SHP77 treated with DMSO at 0.1 percent for 48 hours (cell line): Measurements from ENCODE around the gene FAM118A.
A peak's percentile ranks its signal among the peaks of the same experiment; 100 is the strongest.
"Not testable (repeated sequence)": the region's sequence is repeated elsewhere in the genome, so short reads cannot be mapped to it uniquely, and the experiment has no call there.

Experiments
- DNase-seq: peaks from one replicate; lab custom pipeline; 2025; lab: John Stamatoyannopoulos, UW

The FAM118A gene

DNA sequence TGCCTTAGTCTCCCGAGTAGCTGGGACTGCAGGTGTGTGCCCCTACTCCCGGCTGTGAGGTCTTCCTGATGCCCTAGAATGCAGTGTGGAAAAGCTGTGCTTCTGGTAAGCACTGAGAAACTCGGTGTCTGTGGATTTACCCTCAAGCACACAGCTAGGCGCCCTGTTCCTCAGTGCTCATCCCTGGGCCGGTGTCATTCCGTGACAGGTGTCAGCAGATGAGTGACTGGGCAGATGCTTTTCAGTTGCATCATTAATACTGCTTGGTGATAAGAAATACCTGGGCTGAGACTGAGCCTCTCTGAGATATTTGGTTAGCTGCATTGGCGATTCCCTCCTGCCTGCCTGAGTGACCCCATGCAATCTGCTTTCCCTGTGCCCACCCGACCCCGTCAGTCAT lies 21.8 kb downstream of the FAM118A start:
- DNase-seq, result no peak

DNA sequence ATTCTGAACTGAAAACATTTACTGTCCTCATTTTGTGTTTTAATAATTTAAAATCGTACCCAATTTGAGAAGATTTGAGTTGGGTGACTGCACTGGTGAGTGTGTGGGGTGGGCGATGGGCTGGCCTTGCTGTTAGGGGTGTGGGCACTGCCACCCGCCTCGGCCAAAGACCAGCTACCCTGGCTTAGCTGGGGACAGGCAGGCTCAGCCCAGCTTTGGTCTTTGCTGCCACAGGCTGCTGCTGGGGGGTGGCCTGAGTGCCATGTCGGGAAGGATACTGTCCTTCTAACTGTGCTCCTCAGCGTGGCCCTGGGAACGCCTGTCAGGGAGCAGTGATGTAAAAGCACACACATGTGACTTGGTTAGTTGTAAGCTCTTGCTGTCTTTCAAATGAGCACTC lies 22.3 kb downstream of the FAM118A start:
- no peak for DNase-seq

DNA sequence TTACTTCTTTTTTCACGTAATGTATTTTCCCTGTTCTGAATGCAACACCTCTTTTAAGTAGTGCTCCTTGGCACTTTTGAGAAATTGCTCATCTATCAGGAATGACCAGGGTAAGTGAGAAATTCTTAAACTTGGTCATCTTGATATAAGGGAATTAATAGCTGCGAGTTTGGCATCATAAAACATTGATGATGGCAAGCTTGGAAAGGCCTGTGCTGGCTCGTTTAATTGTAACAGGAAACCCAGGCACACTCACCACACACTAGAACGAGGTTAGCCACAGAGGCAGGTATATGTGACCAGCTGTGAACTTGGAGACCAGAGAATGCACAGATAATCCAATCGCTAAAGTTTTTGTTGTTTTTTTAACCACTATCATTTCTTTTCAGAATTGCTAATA lies 24.3 kb downstream of the FAM118A start:
- DNase-seq, result no peak

DNA sequence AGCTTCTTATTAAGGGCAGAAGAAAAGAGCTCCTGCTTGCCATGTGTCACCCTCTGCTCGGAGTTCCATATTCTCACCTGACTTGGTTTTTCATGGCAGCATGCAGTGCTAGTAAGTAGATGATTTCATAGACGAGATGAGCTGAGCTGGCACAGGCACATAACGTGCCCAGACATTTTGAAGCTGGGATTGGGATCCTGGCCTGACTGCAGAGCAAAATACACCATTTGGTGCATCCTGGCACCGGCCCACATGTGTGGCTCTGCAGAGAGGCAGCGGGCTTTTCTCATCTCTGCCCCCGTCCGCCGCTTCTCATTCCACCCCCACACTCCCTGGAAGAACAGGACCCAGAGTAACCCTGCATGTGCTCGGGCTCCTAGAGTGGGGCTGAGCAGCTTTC lies 24.8 kb downstream of the FAM118A start:
- DNase-seq, result no peak

DNA sequence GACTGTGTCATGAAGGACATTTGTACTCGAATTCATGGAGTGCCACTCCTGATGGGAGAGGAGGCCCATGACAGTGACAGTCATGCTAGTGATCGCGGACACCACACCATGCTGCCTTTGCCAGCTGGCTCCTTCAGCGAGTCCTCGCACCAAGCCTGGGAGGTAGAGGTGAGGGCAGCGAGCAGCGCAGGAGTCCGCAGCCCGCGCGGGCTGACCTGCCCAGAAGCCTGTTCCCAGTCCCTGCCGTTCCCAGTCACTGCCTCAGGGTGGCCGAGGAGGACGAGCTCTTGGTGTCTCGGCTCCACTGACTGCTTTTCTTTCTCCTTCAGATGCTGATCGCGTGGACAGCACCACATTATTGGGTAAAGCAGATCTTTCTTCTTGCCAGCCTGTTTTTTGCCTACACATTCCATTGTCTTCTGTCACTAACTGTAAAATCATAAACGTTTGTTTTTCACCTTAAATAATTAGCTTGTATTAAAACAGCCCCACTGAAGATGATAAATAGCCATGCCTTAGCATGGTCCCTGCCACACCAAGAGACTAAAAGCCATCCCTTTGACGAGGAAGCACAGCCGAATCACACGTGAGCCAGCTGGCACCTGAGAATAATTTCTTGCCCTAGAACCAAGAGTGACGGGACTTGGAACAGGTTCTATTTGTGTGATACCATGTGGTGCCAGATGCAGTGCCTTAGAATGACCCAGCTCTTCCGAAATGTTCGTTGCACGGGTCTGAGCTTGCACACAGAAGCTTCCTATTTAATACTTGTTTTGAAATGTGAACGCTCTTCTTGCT lies 25.5 kb downstream of the FAM118A start:
- DNase-seq, result peak; percentile 42

DNA sequence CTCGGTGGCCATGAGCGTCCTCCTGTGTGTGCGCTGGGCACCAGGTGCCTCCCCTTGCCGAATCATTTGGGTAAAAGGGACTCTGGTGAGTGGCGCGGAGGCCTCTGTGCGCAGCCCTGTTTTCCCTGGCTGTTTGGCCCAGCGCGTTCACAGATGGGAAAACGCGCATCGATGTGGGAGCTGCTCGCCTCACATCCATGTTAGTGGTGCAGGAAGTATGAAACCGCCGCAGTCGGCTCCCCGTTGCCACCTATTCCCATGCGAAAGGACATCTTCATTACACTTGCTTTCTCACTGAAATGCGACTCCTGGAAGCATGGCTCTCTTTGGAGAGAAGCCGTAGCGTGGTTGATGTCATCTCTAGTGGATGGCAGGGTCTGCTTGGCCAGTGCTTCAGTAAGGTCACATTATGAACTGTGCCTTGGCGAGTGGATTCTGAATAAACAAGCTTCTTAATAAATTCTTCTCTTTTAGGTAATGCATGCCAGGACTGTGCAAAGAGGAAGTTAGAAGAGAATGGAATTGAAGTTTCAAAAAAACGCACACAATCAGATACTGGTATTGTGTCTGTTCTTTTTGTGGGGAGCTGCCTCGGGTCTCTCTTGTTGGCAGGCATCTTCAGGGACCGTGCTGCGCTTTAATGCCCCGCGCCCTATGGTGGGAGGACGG lies 26.3 kb downstream of the FAM118A start:
- DNase-seq, result no peak

DNA sequence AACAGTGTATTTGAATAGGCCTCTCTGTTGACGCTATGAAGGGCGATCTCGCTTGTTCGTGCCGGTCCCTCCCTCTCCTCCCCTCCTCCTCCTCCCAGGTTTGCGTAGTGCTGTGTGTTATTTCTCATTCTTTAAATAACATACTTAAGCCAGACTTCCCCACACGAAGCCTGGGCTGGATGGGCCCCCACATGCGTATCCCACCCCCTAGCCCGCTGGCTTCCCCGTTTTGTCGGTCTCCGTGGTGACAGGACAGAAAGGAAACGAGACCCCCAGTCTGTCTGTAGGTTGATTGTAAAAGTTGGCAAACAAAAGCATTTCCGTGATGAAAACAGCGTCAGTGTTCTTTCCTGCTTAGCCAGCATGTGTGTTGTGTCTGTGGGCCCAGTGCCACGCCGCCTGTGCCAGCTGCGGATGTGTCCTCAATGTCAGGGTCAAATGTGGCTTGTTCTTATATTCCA lies 27.3 kb downstream of the FAM118A start:
- DNase-seq, result peak; percentile 61

DNA sequence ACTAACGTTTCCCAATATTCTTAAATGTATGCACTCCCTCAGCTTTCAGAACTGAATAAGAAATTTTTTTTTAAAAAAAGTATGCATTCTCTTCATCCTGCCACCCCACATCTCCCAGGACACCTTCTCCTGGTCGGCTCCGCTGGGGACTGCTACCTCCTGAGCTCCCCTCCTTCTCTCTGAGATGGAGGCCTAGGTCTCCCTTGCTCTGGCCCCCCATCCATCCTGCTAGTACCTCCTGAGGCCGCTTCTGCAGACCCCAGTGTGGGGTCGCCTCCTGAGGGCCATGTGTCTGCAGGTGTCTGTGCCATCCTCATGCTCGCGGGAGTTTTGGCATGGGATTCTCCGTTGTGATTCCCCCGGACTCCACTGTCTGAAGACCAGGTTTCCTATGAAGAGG lies 27.8 kb downstream of the FAM118A start:
- no peak for DNase-seq

DNA sequence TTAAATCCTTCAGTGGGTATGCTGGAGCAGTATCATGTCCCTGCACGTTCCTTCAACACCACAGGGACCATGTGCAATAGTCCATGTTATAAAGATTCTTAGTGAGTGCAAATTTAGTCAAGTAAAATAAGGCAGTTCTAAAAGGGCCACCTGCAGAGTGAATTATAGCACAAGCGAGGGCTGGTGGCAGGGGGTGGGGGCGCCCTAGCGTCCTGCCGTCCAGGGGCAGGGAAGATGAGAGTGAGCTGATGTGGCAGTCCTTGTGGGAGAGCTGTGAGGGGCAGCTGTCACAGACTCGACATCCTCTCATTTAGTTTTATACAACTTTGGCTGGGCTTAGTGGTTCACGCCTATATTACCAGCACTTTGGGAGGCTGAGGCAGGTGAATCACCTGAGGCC lies 29.1 kb downstream of the FAM118A start:
- DNase-seq, result no peak

DNA sequence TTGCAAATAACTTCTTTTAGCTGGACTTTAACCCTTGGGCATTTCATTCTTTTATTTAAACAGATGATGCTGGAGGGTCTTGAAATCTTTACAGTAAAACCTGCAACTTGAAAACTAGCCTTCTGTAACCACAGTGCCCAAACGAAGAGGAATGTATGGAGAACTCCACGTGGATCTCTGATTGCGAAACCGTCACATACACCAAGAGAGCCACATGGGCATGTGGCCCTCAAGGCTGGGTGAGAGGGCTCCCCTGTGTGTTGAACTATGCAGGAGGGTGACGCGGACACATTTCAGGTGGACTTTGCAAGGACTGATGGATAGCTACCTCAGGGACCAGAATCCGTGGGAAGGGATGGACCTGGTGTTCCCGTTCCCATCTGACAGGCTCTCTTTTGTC lies 30.6 kb downstream of the FAM118A start:
- no peak for DNase-seq

DNA sequence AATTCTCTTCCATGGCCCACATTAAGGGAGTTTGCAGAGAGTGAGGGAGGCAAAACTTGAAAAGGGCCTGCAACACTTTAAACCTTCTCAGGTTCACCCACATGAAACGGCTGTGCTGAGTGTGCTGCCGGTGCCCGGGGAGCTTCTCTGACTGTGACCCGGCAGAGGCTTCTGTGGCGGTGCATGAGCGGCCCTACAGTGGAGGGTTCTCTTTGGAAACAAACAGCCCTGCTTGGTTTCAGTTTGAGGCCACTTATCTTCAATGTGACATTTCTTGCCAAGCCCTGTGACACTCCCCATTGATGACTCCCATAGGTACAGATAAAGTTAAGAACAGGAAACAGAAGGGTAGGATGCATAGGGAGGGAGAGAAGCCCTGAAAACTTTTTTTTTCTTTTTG lies 31.8 kb downstream of the FAM118A start:
- DNase-seq, result no peak

DNA sequence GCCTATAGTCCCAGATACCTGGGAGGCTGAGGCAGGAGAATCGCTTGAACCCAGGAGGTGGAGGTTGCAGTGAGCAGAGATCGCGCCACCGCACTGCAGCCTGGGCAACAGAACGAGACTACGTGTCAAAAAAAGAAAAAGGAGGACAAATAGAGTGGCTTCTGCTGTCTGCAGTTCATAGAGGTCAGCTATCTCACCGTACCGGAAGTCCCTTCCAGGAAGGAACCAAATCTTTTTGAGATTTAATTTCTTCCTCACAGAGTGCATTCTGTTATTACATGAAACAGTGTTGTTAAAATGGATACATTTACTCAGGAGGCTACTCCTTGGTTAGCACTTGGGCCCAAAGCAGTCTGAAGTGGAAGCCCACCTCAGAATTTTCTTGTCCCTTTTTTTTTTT lies 33.4 kb downstream of the FAM118A start:
- DNase-seq, result no peak

DNA sequence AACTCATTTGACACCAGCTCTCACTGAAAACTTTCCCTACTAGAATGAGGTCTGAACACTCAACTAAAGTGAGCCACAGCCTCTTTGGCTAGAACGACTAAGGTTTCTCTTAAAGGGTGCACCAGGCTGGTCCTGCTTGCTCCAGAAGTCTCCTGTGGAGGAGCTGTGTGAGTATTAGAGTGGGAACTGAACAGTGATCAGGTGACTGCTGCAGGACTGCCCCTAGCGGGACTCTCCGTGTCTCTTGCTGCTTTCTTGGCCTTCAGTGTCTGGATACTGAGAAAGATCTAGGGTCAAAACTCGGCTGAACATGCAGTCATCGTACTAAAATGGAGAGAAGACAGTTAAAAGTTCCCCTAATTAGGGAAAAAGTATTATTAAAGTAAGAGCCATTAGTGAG lies 34.6 kb downstream of the FAM118A start:
- DNase-seq, result no peak

DNA sequence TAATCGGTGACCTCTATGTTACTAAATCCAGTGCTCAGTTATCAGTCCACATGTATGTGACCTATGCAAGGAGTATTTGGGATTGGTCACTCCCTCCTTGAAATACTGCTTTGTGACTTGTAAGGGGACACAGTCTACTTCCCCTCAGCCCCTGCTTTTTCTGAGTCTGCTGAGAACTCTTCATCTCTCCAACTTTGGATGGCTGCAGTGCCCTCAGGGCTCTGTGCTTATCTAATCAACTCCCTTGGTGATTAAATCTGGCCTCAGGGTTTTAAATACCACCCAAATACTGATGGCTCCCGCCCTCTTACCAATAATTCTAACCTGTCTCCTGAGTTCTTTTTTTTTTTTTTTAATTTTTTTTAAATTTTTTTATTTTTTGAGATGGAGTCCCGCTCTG lies 40.2 kb downstream of the FAM118A start:
- no peak for DNase-seq

DNA sequence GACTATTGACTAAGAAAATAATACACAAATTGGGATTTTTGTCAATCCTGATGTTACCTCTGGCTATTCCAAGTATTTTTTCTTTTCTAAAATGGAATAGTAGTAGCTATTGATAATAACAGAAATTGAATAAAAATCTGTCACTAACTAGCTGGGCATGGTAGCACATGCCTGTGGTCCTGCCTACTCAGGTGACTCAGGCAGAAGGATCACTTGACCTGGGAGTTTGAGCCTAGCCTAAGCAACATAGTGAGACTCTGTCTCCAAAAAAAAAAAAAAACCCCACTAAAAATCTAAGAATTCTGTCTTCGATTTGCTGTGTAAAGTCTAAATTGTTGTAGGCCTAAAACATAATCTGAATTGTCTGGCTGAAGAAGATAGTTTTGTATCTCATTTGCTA lies 42.2 kb downstream of the FAM118A start:
- DNase-seq, result no peak

DNA sequence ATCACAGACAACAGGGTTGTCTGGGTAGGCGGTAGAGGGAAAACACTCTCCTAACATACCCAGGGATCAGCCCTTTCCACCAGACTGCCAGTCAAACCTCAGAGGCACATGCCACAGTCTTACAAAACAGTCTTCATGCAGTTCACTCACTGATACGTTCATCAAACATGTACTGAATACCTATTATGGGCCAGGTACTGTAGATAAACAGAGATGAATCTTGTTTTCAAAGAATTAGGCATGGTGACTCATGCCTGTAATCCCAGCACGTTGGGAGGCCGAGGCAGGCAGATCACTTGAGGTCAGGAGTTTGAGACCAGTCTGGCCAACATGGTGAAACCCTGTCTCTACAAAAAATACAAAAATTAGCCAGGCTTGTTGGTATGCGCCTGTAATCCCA lies 43.0 kb downstream of the FAM118A start:
- DNase-seq, result not testable (repeated sequence)

DNA sequence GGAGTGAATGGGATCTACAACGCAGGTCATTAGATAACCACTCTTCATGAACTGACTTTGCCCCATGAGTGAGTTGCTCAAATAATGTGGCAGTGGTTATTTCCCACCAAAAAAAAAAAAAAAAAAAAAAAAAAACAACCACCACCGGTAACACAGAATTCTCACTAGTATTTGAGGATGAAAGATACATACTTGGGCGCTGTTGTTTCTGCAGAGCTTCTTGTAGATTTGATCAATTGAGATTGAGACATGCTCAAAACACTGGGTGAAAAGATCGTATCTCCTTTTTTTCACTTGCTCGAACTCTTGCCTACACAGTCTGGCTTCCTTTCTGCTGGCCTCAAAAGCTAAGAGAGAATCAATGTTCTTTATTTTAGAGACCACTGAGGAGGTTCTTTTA lies 44.1 kb downstream of the FAM118A start:
- no peak for DNase-seq

DNA sequence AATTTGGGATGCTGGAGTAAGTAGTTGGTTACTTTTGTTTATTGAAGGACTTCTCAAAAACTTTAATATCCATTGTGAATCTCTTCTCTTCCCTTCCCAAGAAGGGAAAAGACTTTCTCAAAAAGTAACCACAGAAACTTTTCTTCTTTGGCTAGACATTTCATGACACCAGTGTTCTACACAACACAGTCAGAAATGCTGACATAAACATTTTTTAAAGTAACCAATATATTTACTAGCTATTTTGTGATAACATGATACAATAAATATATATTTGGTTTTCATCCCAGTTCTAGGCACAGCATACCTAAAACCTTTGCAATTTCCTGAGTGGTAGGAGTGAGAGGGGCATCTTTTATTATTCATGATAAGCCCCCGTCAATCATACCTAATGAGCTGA lies 47.8 kb downstream of the FAM118A start:
- no peak for DNase-seq

DNA sequence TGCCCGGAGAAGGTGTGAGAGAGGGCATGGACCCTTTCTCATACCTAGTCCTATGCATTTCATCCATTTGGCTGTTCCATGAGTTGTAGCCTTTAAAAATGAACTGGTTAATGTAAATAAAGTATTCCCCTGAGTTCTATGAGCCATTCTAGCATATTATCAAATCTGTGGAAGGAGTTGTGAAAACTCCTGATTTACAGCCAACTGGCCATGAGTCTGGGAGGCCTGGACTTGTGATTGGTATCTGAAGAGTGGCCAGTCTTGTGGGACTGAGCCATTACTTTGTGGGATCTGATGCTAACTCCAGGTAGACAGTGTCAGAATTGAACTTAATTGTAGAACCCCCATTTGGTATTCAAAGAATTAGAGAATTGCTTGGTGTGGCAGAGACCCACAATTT lies 48.4 kb downstream of the FAM118A start:
- DNase-seq, result no peak

DNA sequence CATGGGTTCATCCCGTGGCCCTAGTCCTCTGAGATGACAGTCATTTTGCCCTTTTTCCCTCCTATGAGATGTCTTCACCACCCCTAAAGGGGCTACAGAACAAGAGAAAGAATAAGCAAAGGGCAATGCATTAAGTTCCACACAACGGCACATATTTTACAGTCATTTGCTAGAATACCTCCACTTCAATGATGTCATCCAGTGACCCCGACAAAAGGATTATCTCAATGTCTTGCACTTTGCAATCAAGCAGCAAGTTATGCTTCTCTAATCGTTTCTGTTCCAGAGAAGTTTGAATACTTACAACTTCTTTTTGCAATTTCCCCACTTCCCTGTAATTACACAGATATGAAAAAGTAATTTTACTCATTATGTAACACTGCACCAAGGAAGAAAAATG lies 49.9 kb downstream of the FAM118A start:
- no peak for DNase-seq

DNA sequence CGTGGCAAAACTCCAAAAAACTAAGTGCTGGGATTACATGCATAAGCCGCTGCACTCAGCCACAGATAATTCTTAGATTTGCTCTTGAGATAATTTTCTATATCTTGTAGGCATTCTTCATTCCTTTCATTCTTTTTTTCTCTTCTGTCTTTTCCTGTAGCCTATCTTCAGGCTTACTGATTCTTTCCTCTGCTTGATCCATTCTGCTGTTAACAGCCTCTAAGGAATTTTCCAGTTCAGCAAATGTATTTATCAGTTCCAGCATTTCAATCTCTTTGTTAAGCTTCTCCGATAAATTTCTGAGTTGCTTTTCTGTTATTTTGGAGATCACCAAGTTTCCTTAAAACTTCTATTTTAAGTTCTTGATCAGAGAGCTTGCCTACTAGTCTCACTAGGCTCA lies 57.0 kb downstream of the FAM118A start:
- no peak for DNase-seq

DNA sequence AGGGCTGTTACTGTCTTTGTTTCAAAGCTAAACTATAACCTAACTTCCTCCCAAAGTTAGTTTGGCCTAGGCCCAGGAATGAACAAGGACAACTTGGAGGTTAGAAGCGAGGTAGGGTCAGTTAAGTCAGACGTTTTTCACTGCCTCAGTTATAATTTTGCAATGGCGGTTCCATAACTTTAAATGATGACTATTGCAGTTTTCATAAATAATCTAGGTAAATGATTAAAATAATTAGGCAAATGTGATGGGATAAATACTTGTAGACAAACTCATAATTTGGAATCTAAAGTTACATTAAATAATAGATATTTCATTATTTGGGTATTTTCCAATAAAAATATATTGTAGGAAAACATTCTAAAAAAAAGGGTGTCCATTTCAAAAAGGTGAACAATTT lies 63.9 kb downstream of the FAM118A start:
- DNase-seq, result not testable (repeated sequence)

DNA sequence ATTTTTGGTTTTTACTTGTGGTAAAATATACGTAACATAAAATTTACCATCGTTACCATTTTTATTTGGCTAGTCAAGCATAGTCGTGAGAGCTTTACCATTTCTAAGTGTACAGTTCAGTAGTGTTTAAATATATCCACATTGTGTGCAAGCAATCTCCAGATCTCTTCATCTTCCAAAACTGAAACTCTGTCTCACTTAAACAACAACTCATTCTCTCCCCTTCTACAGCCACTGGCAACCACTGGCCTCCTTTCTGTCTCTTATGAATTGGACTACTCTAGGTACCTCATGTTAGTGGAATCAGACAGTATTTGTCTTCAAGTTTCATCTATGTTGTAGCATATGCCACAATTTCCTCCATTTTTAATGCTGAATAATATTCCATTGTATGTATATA lies 66.3 kb downstream of the FAM118A start:
- DNase-seq, result no peak

DNA sequence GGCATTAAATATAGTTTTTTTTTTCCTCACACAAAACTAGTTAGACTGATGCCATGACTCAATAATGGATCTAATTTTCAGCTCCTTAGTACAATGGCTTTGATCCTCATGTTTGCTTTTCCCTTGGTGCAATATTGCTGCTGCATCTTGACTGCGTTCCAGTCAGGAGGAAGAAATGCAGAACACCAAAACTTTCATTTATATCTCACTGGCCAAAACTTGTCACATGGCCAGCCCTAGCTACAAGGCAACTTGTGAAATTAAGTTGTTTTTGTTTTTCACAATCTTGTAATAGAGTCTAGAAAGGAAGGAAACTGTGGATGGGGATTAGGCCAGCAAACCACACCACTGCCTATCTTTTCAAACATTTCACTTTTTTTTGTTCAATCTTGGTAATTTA lies 67.0 kb downstream of the FAM118A start:
- DNase-seq, result no peak
